GM18861 (cell line): ENCODE results near the gene DMKN.
A peak's percentile ranks its signal among the peaks of the same experiment; 100 is the strongest.

Source experiments
- ATAC-seq: cut with Tn5 transposase; IDR thresholded peaks from one replicate; pipeline ENCODE4 v1.9.1; 2021; ENCODE audit not compliant: unreplicated experiment

The DMKN gene

DNA sequence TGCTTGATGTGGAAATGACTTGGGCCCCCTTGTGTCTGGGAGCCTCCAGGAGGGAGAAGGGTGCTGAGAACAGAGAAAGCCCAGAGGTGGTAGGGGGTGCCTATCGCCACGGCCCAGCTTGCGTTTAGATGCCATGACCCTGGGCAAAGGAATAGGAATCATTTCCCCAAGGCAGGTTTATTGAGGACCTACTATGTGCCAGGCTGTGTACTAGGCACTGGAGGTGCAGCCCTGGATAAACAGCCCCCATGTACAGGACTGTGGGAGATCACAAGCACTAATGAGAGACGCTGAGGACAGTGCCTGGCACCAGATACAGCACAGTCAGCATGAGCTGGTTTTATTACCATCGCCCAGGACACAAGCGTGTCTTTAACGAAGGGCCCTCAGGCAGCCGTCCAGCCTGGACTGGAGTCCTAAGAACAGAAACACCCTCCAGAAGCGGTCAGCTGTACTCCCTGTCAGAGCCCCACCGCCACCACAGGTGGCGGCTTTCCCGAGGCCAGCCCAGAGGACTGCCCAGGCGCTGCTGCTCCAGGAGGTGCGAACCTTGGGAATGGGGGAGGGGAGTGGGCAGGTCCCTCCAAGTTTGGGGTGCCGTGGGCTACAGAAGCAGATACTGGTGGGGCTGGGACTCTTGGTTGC lies 36.6 kb upstream of the DMKN start:
- no peak for ATAC-seq

DNA sequence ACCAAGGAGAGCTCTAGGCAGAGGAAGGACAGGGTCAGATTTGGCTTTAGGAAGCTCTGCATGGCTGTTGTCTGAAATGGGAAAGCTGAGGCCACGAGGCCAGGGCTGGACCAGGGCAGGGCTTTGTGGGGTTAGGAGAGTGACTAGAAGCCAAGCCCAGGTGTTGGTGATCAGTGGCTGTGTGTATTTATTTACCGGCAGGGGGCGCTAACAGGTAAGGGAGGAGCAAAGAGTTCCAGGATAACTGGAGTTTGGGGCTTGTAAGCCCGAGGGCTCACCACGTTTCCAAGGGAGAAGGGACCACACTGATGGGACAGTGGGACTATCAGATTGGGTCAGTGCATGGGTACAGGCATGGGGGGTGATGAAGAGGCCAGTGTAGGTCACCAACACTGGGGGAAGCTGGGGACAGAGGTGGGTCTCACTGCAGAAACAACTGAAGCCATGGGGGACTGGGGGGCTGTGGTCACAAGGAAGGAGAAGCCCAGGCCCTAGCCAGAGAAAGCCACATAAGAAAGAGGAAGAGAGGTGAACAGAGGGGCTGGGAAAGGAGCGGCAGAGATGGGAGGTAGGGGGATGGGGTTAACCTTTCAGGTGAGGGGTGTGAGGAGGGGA lies 35.8 kb upstream of the DMKN start:
- ATAC-seq, result no peak

DNA sequence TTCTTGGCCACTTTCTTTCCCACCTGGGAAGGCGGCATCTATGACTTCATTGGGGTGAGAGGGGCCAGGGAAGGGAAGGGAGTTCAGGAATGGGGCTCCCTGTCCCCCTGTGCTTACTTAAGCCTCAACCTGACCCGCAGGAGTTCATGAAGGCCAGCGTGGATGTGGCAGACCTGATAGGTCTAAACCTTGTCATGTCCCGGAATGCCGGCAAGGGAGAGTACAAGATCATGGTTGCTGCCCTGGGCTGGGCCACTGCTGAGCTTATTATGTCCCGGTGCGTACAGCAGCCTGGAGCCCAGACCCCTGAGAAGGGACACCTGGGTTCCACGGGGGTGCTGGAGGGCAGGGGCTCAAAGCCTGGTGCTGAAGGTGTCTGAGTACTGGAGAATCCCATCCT lies 33.1 kb upstream of the DMKN start:
- no peak for ATAC-seq

DNA sequence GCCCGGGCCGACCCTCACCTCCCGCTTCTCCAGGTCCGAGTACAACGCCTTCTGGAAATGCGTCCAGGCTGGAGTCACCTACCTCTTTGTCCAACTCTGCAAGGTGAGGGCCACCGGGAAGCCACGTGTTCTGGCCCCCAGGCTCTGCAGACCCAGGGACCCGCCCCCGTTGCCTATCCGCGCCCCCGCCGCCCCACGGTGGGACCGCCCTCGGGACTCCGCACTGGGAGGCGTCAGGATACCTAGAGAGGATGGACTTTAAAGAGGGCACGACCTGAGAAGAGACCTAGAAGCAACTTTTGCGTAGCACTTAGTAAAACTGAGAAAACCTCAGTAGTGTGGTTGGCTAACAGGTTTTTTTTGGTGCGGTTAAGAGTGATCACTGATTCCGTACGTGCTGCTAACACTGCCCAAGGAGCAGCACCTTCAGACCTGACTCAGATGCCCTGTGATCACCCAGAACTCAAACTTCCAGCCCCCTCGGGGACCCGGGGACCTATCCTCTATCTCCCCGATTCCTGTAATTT lies 32.5 kb upstream of the DMKN start:
- peak; percentile 26 for ATAC-seq

DNA sequence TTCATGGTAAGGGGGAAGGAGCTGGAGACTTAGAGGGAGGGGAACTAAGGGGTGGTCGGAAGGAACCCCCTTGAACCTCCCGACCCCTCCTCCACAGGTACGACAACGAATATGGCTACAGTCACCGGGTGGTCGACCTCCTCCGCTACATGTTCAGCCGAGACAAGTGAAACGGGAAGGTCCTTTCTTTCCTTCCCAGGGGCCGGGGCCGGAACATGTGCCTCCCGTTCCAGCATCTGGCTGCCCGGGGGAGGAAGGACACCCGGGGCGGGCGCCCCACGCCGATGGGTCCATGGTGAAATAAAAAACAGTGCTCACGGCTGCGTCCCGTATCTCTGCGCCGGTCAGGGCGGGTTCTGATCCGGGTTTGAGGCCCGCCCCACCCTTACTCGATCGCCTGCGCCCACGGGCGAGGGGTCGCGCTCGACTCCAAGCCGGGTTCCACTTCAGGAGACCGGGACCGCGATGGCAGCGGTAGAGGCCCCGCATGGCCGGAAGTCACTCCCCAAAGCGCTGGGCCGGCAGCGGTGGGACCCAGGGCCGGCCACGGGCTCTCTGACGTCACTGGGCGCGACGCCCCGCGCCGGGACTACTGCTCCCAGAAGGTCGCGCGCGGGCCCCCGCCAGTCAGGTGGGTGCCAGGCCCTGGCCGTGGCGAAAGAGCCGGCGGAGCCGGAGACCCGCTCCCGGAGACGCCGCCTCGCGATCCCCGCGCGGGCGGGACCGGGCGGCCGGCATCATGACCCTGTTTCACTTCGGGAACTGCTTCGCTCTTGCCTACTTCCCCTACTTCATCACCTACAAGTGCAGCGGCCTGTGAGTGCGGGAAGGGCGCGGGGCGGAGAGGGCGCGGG lies 31.8 kb upstream of the DMKN start, which contains the start of gene TMEM147:
Gene TMEM147 (plus strand): TSS at position 626 of the 854 bp plus-strand sequence. CDS start 114 bp downstream, at position 740.
- peak; percentile 63 for ATAC-seq

DNA sequence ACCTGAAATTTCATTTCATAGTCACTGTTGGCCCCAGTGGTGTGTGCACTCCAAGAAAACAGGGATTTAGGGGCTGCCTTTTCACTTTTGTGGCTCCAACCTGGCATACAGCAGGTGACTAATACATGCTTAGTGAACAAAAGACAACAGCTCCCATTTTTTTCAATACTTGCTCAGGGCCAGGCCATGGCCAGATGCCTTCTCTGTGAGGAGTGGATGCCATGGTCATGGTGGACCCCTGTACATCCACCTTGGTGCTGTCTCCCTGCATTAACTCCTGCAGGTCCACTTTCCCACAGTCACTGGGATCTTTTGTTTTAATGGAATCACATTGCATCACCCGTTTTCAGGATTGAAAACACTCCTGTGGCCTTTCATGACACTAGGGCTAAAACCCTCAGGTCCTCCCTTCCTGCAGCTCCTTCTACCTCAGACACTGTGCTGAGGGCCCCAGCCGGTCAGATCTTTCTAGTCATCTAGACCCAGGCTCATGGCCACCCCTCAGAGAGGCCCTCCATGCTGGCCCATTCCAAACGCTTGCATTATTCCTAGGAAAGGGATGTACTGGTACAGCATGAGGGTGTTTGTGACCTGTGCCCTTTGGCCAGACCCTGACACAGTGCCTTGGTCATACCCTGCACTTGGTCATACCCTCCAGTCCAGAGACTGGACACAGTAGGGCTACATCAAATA lies 30.8 kb upstream of the DMKN start:
- ATAC-seq, result no peak

DNA sequence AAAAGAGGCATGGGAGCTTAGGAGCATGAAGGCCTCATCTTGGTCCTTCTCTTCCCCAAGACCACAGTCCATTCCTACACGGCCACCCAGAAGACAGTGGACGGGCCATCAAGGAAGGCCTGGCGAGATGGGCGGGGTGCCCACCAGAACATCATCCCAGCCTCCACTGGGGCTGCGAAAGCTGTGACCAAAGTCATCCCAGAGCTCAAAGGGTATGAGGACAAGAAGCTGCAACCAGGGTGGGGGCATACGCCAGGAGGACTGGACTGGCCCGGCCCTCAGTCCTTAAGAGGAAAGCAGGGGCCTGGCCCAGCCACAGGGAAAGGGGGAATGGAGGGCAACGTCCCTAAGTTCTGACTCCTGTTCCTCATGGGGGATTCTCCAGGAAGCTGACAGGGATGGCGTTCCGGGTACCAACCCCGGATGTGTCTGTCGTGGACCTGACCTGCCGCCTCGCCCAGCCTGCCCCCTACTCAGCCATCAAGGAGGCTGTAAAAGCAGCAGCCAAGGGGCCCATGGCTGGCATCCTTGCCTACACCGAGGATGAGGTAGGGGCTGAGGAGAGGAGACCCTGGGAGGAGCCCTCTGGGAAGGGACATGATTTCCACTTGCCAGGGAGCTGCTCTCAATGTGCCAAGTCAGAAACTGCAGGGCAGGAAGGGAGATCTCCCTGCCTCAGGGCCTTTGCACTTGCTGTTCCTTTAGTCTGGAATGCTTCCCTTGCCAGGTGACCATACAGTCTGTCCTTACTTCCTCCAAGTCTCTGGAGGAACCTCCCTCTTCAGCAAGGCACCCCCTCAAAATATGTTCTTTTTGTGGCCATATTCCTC lies 30.0 kb upstream of the DMKN start:
- no peak for ATAC-seq

DNA sequence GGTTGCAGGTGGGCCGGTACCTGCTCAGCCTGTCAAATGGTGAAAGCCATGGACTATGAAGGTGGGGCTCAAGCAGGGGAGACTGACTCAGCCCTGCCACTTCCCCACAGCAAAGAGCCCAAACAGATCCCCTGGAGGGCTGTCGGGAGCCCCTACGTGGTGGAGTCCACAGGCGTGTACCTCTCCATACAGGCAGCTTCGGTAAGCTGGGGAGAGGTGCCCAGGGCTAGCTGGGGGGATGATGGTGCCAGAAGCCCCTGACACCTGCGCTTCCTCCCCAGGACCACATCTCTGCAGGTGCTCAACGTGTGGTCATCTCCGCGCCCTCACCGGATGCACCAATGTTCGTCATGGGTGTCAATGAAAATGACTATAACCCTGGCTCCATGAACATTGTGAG lies 28.8 kb upstream of the DMKN start:
- no peak for ATAC-seq

DNA sequence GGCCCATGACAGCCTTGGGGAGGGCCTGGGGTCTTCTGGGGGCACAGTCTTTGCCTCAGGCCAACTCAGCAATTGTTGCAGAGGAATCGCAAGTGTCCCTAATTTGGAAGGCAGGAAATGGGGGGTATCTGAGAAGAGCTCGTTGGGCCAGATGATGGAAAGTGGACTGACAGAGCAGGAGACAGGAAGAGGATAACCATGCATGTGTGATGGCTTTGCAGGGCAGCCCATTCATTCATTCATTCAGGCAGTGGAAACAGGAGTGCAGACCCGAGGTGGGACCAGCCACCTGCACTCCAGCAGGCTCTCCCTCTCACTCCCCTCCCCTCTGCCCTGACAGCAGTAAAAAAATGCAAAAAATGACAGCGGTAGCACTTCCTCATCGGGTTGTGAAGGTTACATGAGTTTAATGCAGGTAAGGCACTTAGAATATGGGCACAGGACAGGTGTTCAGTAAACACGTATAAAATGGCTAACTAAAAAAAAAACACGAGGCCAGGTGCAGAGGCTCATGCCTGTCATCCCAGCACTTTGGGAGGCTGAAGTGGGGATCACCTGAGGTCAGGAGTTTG lies 27.0 kb upstream of the DMKN start:
- ATAC-seq, result no peak

DNA sequence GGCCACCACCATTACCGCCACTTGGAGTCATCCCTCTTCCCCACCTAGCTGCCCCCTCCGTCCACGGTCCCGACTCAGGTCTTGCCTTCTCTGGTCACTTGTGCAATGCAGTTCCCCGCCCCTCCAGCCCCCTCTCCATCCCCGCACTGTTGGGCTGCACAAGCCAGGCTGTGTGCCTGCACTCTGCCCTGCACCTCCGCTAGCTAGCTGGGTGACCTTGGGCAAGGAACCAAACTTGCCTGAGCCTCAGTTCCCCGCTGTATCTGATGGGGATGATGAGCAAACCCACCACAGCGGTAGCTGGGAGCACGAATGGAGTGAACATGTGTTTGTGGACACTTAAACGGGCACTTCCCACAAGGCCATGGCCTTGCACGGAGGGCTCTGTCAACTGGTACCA lies 26.4 kb upstream of the DMKN start:
- no peak for ATAC-seq

DNA sequence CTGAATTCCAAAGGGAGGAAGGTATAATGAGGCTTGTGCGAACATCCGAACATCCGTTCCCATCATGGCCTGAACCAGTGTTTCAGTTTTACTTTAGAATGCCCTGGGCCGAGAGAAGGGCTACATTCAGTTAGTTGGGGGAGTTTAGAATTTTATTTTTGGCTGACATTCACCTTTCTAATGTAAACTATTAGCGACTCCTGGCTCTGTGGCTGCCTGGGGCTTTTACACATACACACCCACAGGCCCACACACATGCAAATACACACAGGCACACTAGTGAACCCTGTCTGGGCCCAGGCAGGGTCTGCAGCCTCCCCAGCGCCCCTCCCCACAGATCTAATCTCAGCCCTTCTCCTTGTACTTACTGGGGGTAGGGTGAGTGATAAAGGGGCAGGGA lies 25.9 kb upstream of the DMKN start:
- no peak for ATAC-seq

DNA sequence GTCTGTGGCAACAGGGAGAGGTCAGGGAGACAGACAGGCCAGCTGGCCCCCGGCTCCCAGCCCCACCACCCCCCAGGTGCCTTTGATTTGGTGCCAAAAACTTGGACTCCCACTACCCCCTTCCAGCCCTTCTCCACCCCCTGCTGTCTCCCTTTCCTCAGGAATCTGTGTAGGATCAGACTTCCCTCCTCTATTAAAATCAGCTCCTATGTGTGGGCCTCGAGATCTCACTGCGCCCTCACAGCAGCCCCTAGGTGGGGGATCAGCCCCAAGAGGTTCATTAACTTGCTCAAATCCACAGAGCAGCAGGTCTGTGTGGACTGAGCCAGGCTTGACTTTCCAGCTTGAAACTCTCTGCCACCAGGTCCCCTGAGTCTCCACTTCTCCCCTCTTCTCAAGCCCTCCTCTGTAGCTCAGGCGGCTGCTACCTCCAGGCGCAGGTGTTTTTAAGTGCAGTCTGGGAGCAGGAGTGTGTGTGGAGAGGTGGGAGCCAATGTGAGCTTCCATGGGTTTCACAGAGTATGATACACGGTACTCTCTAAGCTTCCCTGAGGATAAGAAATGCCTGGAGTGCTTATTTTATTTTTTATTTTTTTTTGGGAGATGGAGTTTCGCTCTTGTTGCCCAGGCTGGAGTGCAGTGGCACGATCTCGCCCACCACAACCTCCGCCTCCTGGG lies 21.5 kb upstream of the DMKN start:
- no peak for ATAC-seq

DNA sequence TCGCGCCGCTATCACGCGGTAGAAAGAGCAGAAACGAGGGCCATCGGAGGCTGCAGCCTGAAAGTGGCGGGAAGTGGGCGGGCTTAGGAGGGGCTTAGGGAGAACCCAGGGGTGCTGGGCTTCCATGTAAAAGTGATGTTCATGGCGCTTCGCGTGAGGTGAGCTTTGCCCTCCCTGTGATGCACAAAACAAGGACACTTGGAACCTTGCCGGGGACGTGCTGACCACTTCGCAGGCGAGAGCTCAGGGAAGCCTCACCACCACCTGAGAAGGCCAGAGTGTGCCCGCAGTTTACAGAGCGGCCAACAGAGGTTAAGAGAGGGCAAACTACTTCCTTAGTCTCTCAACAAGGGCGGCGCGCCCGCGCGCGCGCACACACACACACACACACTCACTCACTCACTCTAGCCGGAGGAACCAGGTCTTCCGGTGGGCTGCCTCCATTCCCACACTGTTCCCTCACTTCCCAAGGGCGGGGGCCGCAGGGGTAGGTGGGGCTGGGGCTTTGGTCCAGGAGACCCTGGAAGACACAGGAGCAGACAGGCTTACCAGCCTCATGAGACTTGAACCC lies 20.5 kb upstream of the DMKN start:
- no peak for ATAC-seq

DNA sequence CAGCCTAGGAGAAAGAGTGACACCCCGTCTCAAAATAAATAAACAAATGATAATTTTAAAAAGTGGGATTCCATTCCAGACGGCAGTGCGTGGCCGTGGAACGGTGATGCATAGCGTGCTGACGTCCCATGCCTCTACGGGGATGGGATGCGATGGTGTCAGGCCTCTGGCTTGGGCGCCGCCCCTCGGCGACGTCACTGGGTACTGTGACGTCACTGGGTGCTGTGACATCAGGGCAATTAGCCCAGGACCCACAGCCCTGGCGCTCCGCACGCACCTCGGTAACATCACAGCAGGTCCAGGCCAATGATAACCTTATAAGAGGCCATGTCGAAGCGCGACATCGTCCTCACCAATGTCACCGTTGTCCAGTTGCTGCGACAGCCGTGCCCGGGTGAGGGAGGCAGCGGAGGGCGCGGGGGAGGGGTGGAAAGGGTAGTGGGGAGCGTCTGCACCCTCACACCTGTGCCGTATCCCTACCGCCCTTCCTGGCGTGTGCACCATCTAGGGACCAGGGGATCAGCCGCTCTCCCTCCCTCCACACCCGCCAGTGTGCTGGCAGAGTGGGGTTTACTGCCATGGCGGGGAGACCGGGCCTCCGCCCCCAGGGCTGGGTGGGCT lies 19.9 kb upstream of the DMKN start, which contains the start of gene GAPDHS:
Gene GAPDHS (plus strand): TSS at position 256 of the 621 bp plus-strand sequence. CDS start 72 bp downstream, at position 328.
- no peak for ATAC-seq

DNA sequence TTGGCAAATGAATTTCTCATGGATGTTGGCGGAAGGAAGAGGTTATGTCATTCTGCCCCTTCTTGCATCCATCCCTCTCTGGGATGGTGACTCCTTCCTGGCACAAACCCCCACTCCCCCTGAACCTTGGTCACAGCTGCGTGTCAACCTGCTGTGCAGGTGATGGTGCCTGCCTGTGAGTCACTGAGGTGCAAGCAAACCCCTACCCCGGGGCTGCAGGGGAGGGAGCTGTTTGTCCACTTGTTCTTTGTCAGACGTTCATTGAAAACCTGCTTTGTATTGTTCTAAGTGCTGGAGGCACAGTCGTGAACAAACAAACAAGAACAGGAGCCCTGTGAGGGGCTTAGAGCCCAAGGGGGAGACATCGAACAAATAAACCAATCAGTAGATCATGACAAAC lies 17.8 kb upstream of the DMKN start:
- ATAC-seq, result no peak

DNA sequence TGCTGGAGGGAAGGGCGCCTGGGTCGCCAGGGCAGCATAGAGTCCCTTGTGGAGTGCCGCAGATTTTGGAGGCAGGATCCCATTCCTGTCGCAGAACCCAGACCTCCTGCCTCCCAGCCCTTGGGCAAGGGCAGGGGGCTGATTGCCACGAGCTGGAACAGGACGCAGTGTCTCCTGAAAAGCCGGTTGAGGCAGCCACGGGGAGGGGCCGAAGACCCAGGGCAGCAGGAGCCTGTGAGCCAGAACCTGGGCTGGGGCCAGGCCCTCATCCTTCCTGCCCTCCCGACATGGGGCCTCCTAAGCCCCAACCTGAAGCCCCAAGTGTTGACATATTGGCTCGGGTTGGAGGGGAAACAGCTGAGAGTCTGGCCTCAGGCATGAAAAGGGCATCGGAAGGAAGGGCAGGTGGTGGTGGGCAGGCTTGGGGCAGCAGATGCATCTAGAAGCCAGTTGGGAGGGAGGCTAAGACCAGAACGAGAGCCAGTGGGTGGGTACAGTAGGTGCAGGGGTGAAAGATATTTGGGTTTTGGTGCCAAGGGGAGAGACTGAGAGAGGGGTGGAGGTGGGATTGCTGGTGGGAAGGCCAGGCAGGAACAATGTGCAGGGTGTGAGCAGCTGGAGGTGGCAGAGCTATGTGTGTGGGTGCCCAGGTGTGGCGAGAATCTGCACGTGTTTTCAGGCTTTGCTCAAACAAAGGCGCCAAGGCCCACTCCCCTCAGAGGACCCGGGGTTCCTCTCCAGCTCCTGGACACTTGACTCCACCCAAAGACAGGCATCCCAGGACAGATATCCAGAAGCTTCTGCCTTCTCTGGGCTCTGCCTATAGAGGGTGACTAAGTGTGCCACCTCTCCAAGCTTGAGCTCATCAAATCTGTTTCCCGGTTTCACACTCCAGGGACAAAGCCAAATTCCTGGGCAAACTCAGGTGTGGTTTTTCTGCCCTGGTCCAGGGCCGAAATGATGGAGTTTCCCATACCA lies 16.1 kb upstream of the DMKN start:
- no peak for ATAC-seq
